ENCODE data around the gene SKIDA1.

DNA sequence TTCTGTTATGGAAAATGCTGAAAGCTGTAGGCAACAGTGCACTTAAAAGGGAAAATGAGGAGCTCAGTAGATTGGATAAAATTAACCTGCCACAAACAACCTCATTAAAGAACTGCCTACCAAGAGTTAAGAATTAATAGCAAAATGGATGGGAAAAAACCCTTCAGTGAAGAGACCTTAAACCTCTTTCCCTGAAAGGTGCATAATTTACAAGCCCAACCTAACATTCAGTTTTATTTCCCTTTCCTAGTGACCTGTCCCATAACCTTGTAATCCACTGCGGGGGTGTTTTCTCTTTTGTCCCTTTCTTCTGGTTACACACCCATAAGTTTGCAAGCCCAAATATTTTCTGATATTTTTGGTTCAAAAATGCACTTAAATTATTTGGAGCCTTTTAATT, 21.9 kb downstream of the SKIDA1 start:
- TF ChIP-seq, protein P1, sequence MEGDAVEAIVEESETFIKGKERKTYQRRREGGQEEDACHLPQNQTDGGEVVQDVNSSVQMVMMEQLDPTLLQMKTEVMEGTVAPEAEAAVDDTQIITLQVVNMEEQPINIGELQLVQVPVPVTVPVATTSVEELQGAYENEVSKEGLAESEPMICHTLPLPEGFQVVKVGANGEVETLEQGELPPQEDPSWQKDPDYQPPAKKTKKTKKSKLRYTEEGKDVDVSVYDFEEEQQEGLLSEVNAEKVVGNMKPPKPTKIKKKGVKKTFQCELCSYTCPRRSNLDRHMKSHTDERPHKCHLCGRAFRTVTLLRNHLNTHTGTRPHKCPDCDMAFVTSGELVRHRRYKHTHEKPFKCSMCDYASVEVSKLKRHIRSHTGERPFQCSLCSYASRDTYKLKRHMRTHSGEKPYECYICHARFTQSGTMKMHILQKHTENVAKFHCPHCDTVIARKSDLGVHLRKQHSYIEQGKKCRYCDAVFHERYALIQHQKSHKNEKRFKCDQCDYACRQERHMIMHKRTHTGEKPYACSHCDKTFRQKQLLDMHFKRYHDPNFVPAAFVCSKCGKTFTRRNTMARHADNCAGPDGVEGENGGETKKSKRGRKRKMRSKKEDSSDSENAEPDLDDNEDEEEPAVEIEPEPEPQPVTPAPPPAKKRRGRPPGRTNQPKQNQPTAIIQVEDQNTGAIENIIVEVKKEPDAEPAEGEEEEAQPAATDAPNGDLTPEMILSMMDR (conservative IDR thresholded peaks at IDR 0.05 in 1 of 2, IDR thresholded peaks at IDR 0.05 in 1 of 2; ENCODE audit: extremely low read depth in 1 of 2, insufficient read depth in 1 of 2, low read depth in 1 of 2, low read length in 2 of 2) = no peak
- no peak for TF ChIP-seq EZH2 (IDR thresholded peaks at IDR 0.05; ENCODE audit: borderline replicate concordance, low read length)
